Measurements from ENCODE around the gene ARID3A.
A peak's percentile ranks its signal among the peaks of the same experiment; 100 is the strongest.

ARID3A gene

GRCh38 chr19:926589-927350, 935 bp downstream of the ARID3A start:
- in situ Hi-C loops (cut with MboI; ENCODE audit: low pct_unique_long_range_greater_than_20kb, low sequenced_read_pairs): no loop called here
- peak; percentile 70 for DNase-seq

- no peak for DNase-seq
- in situ Hi-C loops (cut with MboI; ENCODE audit: low pct_unique_long_range_greater_than_20kb, low sequenced_read_pairs): no loop called here
Observed at GRCh38 chr19:927351-927779, 1.5 kb downstream of the ARID3A start.

GRCh38 chr19:927780-928401, 2.1 kb downstream of the ARID3A start:
- in situ Hi-C loops (cut with MboI; ENCODE audit: low pct_unique_long_range_greater_than_20kb, low sequenced_read_pairs): no loop called here
- no peak for DNase-seq

- in situ Hi-C loops (cut with MboI; ENCODE audit: low pct_unique_long_range_greater_than_20kb, low sequenced_read_pairs): no loop called here
- DNase-seq: no peak
Observed at GRCh38 chr19:928471-929202, 2.8 kb downstream of the ARID3A start.

DNA sequence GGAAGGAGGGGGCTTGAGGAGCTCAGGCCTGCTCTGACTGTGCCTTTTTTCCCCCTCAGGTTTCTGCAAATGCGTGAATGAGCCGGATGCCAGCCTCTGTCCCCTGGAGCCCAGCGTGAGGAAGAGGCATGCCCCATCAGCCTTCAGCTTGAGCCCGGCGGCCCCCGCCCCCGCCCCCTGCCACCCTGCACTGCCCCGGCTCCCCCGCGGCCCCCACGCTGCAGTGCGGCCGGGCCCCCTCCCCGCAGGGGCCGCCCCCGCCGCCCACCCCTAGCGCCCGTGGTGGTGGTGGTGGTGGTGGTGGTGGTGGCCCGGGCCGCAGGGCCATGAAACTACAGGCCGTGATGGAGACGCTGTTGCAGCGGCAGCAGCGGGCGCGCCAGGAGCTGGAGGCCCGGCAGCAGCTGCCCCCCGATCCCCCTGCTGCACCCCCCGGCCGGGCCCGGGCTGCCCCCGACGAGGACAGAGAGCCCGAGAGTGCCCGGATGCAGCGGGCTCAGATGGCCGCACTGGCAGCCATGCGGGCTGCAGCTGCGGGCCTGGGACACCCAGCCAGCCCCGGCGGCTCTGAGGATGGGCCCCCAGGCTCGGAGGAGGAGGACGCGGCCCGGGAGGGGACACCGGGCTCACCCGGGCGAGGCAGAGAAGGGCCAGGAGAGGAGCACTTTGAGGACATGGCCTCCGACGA, 3.5 kb downstream of the ARID3A start:
- no peak for DNase-seq
- in situ Hi-C loops (cut with MboI; ENCODE audit: low pct_unique_long_range_greater_than_20kb, low sequenced_read_pairs): no loop called here

DNA sequence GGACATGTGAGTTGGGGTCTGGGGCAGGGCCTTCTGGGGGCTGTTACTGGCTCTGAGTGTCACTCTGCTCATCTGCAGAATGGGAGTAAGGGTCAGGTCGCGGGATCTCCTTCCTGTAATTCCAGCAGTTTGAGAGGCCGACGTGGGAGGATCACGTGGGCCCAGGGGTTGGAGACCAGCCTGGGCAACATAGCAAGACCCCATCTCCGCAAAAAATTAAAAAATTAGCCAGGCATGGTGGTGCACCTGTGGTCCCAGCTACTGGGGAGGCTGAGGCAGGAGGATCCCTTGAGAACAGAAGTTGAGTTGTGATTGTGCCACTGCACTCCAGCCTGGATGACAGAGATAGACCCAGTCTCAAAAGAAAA, 4.0 kb downstream of the ARID3A start:
- in situ Hi-C loops (cut with MboI; ENCODE audit: low pct_unique_long_range_greater_than_20kb, low sequenced_read_pairs): no loop called here
- no peak for DNase-seq

DNA sequence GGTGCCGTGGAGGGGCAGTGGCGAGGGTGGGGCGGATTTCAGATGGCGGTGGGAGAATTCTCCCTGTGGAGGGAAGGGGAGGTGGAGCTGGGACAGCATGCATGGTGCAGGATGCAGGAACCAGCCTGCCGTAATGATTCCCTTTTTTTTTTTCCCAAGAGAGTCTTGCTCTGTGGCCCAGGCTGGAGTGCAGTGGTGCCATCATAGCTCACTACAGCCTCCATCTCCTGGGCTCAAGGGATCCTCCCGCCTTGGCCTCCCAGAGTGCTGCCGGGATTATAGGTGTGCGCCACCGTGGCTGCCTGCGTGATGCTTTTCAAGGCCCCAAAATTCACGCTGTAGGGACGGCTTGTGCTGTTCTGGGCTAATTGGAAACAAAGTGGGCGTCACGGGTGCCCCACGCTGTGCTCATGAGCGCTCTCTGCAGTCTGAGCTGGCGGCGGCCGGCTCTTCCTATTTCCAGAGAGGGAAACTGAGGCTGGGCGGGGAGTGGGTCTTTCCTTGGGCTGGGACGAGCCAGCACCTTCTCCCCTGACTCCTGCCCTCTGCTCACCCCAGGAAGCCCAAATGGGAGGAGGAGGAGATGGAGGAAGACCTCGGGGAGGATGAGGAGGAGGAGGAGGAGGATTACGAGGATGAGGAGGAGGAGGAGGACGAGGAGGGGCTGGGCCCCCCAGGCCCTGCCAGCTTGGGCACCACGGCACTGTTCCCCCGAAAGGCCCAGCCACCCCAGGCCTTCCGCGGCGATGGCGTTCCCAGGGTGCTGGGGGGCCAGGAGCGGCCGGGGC, 6.2 kb downstream of the ARID3A start:
- no peak for DNase-seq
- in situ Hi-C loops (cut with MboI; ENCODE audit: low pct_unique_long_range_greater_than_20kb, low sequenced_read_pairs): no loop called here

DNA sequence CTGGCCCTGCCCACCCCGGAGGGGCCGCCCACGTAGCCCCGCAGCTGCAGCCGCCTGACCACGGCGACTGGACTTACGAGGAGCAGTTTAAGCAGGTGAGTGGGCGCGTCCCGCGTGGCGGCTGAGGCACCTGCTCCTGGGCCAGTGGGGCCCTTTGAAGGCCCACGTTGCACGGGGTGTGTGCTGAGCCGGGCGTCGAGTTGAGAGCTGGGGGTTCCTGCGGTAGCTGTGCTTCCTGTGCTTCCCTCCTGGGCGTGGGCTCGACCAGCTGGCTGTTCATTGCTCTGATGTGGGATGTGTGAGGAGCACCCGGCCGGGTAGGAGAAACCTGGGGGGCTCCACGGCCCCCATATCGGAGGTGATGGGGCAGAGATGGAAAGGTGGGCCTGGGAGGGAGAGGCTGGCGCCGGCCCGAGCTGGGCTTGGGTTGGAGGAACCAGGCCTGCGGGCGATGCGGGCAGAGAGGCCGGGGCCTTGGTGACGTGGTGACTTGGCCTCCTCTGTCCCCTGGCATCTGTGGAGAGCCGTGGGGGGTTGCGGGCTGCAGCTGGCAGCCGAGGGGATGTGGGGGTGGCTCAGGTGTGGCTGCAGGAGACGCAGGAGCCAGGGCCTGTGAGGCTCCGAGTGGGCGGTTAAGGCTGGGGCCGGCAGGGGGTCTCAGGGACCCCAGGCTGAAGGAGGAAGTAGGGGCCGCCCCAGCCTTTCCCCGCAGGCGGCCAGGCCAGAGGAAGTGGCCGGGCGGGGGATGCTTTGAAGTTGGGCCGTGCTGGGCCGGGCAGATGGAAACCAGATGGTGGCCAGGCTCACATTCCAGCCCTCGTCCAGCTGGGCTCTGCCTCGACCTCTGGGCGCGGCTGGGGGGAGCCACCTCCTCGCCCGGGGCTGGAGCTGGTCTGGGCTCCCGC, 7.1 kb downstream of the ARID3A start:
- DNase-seq: peak; percentile 65
- in situ Hi-C loops (cut with MboI; ENCODE audit: low pct_unique_long_range_greater_than_20kb, low sequenced_read_pairs): no loop called here

- in situ Hi-C loops (cut with MboI; ENCODE audit: low pct_unique_long_range_greater_than_20kb, low sequenced_read_pairs): no loop called here
- DNase-seq: no peak
Observed at GRCh38 chr19:933553-933882, 7.7 kb downstream of the ARID3A start.

GRCh38 chr19:934197-934840, 8.5 kb downstream of the ARID3A start:
- in situ Hi-C loops (cut with MboI; ENCODE audit: low pct_unique_long_range_greater_than_20kb, low sequenced_read_pairs): no loop called here
- DNase-seq: no peak

- DNase-seq: no peak
- in situ Hi-C loops (cut with MboI; ENCODE audit: low pct_unique_long_range_greater_than_20kb, low sequenced_read_pairs): no loop called here
Observed at GRCh38 chr19:934865-935479, 9.1 kb downstream of the ARID3A start.

DNA sequence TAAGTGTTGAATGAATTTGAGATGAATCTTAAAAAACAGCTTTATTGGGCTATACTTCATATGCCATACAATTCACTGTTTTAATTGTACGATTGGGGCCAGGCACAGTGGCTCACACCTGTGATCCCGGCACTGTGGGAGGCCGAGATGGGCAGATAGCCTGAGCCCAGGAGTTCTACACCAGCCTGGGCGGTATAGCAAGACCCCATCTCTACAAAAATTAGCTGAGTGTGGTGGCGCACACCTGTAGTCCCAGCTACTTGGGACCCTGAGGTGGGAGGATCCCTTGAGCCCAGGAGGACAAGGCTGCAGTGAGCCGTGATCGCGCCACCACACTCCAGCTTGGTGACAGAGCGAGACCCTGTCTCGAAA, 10.3 kb downstream of the ARID3A start:
- in situ Hi-C loops (cut with MboI; ENCODE audit: low pct_unique_long_range_greater_than_20kb, low sequenced_read_pairs): no loop called here
- DNase-seq: no peak

GRCh38 chr19:937259-937694, 11.4 kb downstream of the ARID3A start:
- DNase-seq: no peak
- in situ Hi-C loops (cut with MboI; ENCODE audit: low pct_unique_long_range_greater_than_20kb, low sequenced_read_pairs): no loop called here

DNA sequence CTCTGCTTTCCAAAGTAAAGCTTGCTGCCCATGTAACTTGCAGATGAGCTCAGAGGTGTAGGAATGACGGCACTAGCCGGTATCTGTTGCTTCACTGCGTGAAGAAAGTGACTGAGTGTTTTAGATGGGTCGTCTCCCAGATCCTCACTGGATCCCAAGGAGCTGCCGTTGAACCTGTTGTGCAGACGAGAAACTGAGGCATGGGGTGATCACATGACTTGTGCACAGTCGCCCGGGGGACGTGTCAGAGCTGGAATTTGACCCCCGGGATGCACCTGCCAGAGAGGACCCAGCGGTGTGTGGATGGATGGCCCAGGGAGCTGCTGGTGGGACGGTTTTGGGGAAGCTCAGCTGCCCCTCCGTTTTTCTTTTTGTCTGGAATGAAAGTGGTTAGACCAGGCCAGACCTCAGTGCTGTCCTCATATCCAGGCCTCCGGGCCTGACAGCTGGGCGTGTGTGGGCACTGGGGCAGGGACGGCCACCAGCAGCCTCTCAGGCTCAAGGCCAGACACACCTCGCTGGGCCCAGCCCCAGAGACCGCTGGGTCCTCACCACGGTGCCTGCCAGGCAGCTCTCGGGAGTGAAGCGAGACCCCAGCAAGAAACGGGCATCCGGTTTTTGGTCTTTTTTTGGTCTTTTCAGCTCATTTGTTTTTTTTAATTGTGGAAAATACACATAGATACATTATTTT, 12.5 kb downstream of the ARID3A start:
- DNase-seq: no peak
- in situ Hi-C loops (cut with MboI; ENCODE audit: low pct_unique_long_range_greater_than_20kb, low sequenced_read_pairs): no loop called here

- DNase-seq: no peak
- in situ Hi-C loops (cut with MboI; ENCODE audit: low pct_unique_long_range_greater_than_20kb, low sequenced_read_pairs): no loop called here
Observed at GRCh38 chr19:939439-939838, 13.6 kb downstream of the ARID3A start.

DNA sequence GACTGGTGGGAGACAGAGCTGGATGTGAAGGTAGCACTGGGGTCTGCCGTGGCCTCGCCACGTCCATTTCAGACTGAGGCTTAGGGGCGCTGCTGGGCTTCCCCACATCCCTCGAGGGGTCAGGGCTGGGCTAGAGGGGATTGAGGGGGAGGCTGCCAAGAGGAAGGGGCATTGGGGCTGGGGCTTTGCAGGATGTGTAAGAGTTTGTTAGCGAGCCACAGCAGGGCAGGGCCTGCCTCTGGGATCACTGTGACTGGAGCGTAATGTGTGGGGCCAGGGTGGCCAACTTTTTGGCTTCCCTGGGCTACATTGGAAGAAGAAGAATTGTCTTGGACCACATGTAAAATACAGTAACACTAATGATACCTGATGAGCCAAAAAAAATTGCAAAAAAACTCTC, 14.1 kb downstream of the ARID3A start:
- no peak for DNase-seq
- in situ Hi-C loops (cut with MboI; ENCODE audit: low pct_unique_long_range_greater_than_20kb, low sequenced_read_pairs): no loop called here

Measured in KBM-7 (cell line).